A673 (cell line): Measurements from ENCODE around the gene NECAB2.

ENCODE experiments used
- CTCF ChIP-seq: fragments of 300-800, 200-600 bp; sonication (generic); conservative IDR thresholded peaks from 2 replicates; pipeline ENCODE4 v1.5.1; 2017; ENCODE audit warnings: low read depth, mild to moderate bottlenecking, antibody characterized with exemption, low read length, moderate library complexity, mixed read lengths
- EZH2 ChIP-seq: fragments of 200-600 bp; sonication (generic); IDR thresholded peaks from 2 replicates; pipeline ENCODE4 v1.6.1; 2017; ENCODE audit warnings: borderline replicate concordance, low read depth, mild to moderate bottlenecking, mixed read lengths, antibody characterized with exemption, low read length; ENCODE audit not compliant: poor library complexity, severe bottlenecking

GRCh38 chr16:83958846-83959565 is 9.0 kb upstream of the NECAB2 start:
- TF ChIP-seq CTCF: no peak
- no peak for TF ChIP-seq EZH2
